ENCODE measurements around the gene COL4A4. TPM values are rescaled to one million over a fixed set of nuclear protein-coding genes. Genes with fewer than 3 reads are reported as not detected.

COL4A4 gene
- total RNA-seq, 1 donor from 2014 or later = 5.2 TPM

GRCh38 chr2:226979004-226979403 is 185.0 kb downstream of the COL4A4 start:
- H3K4me3 ChIP-seq (ENCODE audit: low read depth, low read length) = no peak overlapping the region
- no peak for DNase-seq (ENCODE audit: low read depth)
- TF ChIP-seq, protein P1, sequence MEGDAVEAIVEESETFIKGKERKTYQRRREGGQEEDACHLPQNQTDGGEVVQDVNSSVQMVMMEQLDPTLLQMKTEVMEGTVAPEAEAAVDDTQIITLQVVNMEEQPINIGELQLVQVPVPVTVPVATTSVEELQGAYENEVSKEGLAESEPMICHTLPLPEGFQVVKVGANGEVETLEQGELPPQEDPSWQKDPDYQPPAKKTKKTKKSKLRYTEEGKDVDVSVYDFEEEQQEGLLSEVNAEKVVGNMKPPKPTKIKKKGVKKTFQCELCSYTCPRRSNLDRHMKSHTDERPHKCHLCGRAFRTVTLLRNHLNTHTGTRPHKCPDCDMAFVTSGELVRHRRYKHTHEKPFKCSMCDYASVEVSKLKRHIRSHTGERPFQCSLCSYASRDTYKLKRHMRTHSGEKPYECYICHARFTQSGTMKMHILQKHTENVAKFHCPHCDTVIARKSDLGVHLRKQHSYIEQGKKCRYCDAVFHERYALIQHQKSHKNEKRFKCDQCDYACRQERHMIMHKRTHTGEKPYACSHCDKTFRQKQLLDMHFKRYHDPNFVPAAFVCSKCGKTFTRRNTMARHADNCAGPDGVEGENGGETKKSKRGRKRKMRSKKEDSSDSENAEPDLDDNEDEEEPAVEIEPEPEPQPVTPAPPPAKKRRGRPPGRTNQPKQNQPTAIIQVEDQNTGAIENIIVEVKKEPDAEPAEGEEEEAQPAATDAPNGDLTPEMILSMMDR (conservative IDR thresholded peaks at IDR 0.05; ENCODE audit: low read depth, low read length) = no peak

- TF ChIP-seq, protein P1 (conservative IDR thresholded peaks at IDR 0.05; ENCODE audit: low read depth, low read length) = no peak
- H3K4me3 ChIP-seq (ENCODE audit: low read depth, low read length) = no peak overlapping the region
- no peak for DNase-seq (ENCODE audit: low read depth)
Measured at GRCh38 chr2:226978300-226978699, 185.7 kb downstream of the COL4A4 start.

DNA sequence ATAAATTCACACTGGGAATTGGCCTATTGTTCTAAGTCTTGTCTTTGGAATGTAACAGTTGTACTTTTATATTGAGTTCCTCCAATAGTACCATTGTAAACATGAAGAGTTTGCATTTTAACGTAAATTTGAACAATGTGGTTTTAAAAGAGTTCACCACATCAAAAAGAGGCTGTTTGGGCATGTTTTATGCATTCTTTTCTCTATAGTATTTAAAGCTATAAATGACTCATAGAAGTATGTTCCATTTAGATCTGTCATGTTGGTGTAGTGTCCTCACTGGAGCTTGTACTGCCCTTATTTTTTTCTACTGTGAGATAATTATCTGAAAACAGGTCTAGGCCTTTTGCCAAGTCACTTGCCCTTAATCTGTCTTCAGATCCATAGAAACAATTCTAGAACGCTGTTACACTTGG is 186.2 kb downstream of the COL4A4 start:
- no peak for DNase-seq (ENCODE audit: low read depth)
- H3K4me3 ChIP-seq (ENCODE audit: low read depth, low read length) = no peak overlapping the region
- TF ChIP-seq, protein P1 (conservative IDR thresholded peaks at IDR 0.05; ENCODE audit: low read depth, low read length) = no peak

DNA sequence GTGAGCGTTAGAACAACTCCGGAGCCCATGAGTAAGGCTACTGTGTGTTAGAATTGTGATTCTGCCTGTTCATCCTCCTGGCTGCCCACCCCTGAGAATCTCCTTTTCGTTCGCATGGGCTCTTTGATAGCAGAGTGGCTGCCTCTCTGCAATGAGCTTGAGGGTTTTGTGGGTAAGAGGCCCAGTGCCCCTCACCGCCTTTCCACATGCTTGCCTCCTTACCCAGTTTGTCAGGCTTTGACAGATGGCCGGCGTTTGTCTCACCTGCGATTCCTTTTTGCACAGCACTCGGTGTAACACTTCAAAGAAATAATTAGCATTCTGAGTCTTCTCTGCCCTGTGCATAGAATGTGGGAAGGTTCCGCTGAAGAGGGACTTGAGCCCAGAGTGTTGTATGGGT is 190.2 kb downstream of the COL4A4 start:
- H3K4me3 ChIP-seq (ENCODE audit: low read depth, low read length) = no peak overlapping the region
- no peak for DNase-seq (ENCODE audit: low read depth)
- TF ChIP-seq, protein P1 (conservative IDR thresholded peaks at IDR 0.05; ENCODE audit: low read depth, low read length) = no peak

DNA sequence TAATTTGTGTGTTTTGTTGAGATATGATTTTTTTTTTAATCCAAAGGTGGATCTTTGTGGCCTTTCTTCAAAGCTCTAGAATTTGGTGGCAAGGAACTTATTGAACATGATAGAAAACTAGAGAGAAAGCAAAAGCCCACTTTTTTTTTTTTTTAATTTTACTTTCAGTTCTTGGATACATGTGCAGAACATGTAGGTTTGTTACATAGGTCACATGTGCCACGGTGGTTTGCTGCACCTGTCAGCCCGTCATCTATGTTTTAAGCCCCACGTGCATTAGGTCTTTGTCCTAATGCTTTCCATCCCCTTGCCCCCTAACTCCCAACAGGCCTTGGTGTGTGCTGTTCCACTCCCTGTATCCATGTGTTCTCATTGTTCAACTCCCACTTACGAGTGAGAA is 192.2 kb downstream of the COL4A4 start:
- no peak for DNase-seq (ENCODE audit: low read depth)
- TF ChIP-seq, protein P1 (conservative IDR thresholded peaks at IDR 0.05; ENCODE audit: low read depth, low read length) = no peak

DNA sequence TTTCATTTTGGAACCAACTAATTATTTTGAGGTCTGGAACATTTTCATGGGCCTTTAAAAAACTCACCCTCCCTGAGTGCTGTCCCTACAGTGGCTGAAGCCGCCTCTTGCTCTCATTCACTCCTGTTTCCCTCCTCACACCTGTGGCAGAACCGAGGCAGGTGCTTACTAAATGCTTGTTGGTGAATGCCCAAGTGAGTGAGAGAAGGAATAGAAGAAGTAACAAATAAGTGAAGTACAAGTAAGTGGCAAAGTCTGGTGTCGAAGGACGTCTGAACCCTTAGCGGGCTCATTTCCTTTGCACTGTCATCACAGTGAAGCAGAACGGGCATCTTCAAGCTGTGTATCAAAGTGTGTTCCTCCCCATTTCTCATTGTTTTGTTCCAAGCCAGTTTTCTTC is 192.9 kb downstream of the COL4A4 start:
- DNase-seq (ENCODE audit: low read depth) = no peak
- TF ChIP-seq, protein P1 (conservative IDR thresholded peaks at IDR 0.05; ENCODE audit: low read depth, low read length) = no peak
- H3K4me3 ChIP-seq (ENCODE audit: low read depth, low read length) = no peak overlapping the region

More for the DNA sequence above, 192.2 kb downstream of the COL4A4 start:
- no peak overlapping the region for H3K4me3 ChIP-seq (ENCODE audit: low read depth, low read length)

DNA sequence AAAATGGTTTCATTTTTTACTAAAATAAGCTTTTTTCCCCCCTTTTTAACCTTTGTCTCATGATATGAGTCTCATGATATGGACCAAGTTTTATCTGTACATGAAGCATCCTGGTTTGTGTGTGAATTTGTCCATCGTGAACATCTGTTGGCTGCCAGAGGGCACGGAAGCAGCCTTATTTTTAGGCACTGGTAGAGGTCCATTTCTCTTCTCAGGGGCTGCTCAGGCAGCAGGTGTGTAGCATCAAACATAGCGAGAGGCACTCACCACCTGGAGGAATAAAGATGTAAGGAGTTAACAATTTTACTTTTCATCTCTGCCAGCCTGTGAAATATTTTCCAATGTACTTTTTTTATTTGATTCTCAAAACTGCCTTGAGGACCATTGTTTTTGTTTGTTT is 193.6 kb downstream of the COL4A4 start:
- TF ChIP-seq, protein P1 (conservative IDR thresholded peaks at IDR 0.05; ENCODE audit: low read depth, low read length) = no peak
- DNase-seq (ENCODE audit: low read depth) = no peak
- H3K4me3 ChIP-seq (ENCODE audit: low read depth, low read length) = no peak overlapping the region
